Measurements from ENCODE around the gene HMGCLL1.

Gene HMGCLL1

DNA sequence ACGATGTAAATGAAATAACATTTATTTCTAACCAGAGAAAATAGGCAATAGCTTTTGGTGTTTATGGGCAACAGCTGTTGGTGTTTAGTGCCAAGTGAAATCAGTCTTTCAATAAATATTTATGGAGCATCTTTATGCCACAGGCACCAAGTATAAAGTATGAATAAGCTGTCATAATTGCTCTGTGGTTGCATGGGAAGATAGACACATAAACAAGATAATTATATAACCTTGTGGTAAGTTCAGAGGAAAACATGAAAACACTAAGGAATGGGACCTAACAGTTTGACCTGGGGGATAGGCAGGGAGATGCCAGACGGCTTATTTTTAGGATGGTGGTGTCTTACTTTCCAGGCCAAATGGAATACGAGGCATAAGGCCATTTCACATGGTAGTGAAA, 140.8 kb downstream of the HMGCLL1 start:
- DNase-seq: no peak

- no peak for DNase-seq
These were observed 141.9 kb downstream of the HMGCLL1 start for GRCh38 chr6:55437141-55437540.

DNA sequence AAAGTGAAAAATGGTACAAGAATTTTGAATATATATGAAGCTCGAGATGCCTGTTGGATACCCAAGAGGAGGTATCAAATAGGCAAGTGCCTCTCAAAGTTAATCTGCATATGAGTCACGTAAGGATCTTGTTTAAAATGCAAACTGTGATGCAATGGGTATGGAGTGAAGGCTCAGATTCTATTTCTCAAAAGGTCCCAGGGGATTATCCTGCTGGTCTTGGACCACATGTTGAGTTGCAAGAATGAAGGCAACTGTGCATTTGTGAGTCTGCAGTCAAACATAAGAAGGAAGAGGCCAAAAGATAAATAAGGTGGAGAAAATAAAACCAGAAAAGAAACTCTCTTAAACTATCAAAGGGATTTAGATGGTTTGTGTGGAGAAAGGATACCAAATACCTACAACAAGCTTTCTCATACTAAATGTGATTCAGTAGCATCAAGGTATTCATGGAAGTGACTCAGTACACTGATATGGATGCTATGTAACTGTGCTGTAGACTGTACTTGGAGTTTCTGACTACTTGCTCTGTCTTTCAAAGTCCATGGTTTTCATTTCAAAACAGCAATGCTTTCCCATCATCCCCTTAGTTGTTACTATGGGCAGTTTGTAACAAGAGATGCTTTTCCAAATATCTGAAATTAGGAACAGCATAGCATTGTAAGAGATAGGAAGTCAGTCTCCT, 145.4 kb downstream of the HMGCLL1 start:
- DNase-seq: no peak

- DNase-seq: no peak
These were observed 155.1 kb downstream of the HMGCLL1 start for GRCh38 chr6:55423933-55424332.

DNA sequence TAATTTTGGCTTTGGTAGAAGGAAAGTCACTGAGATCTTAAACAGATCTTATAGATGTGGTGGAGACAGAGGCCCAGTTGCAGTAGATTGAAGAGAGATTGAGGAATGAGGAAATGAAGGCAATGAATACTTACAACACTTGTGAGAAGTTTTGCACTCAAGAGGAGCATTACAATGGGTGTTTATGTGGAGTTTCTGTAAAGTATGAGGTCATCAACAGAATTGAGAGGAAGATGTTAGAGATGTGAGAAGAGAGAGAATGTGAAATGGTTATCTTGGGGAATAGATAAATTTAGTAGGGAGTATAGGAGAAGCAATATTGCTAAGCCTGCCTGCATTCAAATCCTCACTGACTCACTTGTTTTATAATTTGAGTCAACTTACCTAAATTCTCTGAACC, 168.3 kb downstream of the HMGCLL1 start:
- DNase-seq: no peak

GRCh38 chr6:55405474-55406235, 173.3 kb downstream of the HMGCLL1 start:
- DNase-seq: no peak

- no peak for DNase-seq
These were observed 179.6 kb downstream of the HMGCLL1 start for GRCh38 chr6:55399351-55399750.

DNA sequence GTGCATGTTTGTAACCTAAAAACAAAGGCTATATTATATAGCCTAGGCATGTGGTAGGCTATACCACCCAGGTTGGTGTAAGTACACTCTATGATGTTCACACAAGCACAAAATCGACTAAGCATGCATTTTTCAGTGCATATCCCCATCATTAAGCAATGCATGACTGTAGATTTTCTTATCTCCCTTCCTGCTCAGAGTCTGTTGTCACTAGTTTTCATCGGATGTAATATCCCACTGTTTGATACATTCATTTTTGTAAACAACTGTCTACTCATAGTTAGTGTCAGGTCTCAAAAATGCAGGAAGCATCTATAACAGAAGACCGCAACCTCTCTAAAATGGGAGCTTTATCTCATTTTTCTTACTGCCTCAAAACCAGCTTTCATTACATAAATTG, 181.0 kb downstream of the HMGCLL1 start:
- DNase-seq: no peak

DNA sequence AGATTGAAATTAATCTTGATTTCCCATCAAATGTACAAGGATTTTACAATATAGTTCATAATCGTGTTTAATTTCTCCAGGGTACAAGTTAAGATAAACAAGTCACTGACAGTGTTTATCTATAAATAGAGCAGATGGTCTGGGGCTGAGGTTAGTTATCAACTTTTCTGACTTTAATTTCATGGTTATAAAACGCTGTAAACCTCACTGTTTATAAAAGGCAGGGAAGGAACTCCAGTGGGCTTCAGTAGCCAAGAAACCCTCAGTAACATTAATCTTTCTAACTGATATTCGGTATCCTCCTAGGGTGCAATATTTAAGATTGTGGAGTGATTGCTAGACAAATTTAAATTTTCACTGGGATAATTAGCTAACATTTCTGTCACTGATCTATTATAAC, 183.1 kb downstream of the HMGCLL1 start:
- no peak for DNase-seq

DNA sequence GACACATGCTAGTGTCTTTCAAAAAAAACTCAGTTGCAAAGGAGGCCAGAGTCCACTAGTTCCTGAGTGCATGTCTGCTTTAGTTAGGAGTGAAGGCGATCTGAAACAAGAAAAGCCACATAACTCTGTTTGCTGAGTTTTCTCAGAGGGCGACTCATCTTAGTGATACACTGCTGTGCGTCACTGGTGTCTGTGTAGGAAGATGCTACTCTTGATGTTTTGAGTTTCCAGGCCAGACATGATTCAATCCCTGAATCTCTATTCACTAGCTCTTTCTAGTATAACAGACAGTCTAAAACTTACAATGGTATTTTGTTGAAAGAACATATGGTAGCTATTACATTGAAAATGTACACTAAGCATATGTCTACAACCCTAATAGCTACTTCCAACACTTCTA, 190.8 kb downstream of the HMGCLL1 start:
- DNase-seq: no peak

All from midbrain (tissue), 1 donor.